Adrenal gland (tissue), 12 donors: ENCODE measurements around the gene CMTM4. TPM values are rescaled to one million over a fixed set of nuclear protein-coding genes. Genes with fewer than 3 reads are reported as not detected.
"Not testable (repeated sequence)": the region's sequence is repeated elsewhere in the genome, so short reads cannot be mapped to it uniquely, and the experiment has no call there.

ENCODE experiments used
- DNase-seq, 7 donors: peaks; one replicate each; pipeline ENCODE4 v3.0.0-alpha.2; 2019 to 2020
- H3K27ac ChIP-seq, 5 donors: fragments of 200-600 bp; sonication (generic) in 4 of 5; 1 replicate in 3 of 5; 2 replicates in 2 of 5; pipeline versions ENCODE4 v1.5.1 to v1.8.0; 2016 to 2020; ENCODE audit warnings: mild to moderate bottlenecking in 1 of 5
- H3K27me3 ChIP-seq: fragments of 200-600 bp; 2 replicates; pipeline ENCODE4 v1.8.0; 2021
- H3K36me3 ChIP-seq, 2 donors: fragments of 200-600 bp; replicated peaks in 1 of 2; 1 replicate in 1 of 2; 2 replicates in 1 of 2; pipeline versions ENCODE4 v1.5.1 to v1.8.0; 2018 to 2022
- H3K4me1 ChIP-seq, 2 donors: fragments of 200-600 bp; replicated peaks in 1 of 2; 1 replicate in 1 of 2; 2 replicates in 1 of 2; pipeline versions ENCODE4 v1.5.1 to v1.8.0; 2018 to 2021
- H3K4me3 ChIP-seq, 4 donors: fragments of 200-600 bp; sonication (generic) in 3 of 4; one replicate each; pipeline ENCODE4 v1.5.1; 2016 to 2018
- H3K9me3 ChIP-seq, 3 donors: fragments of 200-600 bp; sonication (generic) in 1 of 3; replicated peaks in 1 of 3; 1 replicate in 2 of 3; 2 replicates in 1 of 3; pipeline versions ENCODE4 v1.5.1 to v1.8.0; 2016 to 2021
- POLR2A ChIP-seq, 2 donors: fragments of 450-650 bp; IDR thresholded peaks; one replicate each; pipeline ENCODE4 v1.6.1; 2017; ENCODE audit warnings: antibody characterized with exemption in 2 of 2, mild to moderate bottlenecking in 2 of 2, moderate library complexity in 1 of 2
- WGBS, 4 donors: extraction: QIAGEN DNeasy Blood & Tissue Kit in 2 of 4; methylation state at CpG; one replicate each; pipeline versions ENCODE4 v1.1.5 to v1.1.7; 2013 to 2017; 5-methylcytosine and 5-hydroxymethylcytosine counted together
- intact Hi-C, 2 donors: fragments of 100-400 bp; cut with DNase I; formaldehyde crosslinking; loops; one replicate each; pipeline versions ENCODE4 v1.14.1 to v1.15.0; 2022 to 2023
- polyA plus RNA-seq, 3 donors: library from polyadenylated mRNA; stranded (reverse); fragments of 200-250 nt in 2 of 3; fragments of 350-450 nt in 1 of 3; fragmentation: Illumina TruSeq in 1 of 3; extraction: RNeasy Lipid Tissue Mini Kit (QIAGEN cat#74804) in 1 of 3; gene quantifications; one replicate each; pipeline ENCODE4 v1.2.3, GENCODE V29; 2013 to 2014
- small RNA-seq, 2 donors: library from RNA; depleted of rRNA; stranded (forward); fragments of <200 nt; gene quantifications; one replicate each; pipeline ENCODE3, GENCODE V24; 2016
- total RNA-seq, 9 donors: library from RNA; depleted of rRNA in 4 of 9; stranded (reverse); fragments of >200 nt in 4 of 9; fragments of 120-200 nt in 1 of 9; fragmentation: NEBNext Ultra II Directional in 1 of 9; extraction: Animal tissue kit (Norgen Biotek cat#: 25700) in 1 of 9; gene quantifications; one replicate each; pipeline versions ENCODE4 v1.1.0 to v1.2.4, GENCODE V29; 2013 to 2023
- TF ChIP-seq, protein P1 (sequence below), 6 experiments: fragments of 450-650 bp in 4 of 6; fragments of 200-600 bp in 2 of 6; sonication (generic) in 1 of 6; IDR thresholded peaks; 1 replicate in 5 of 6; 2 replicates in 1 of 6; pipeline versions ENCODE4 v1.5.1 to v1.8.0; 2016 to 2021; ENCODE audit warnings: antibody characterized with exemption in 6 of 6, mild to moderate bottlenecking in 2 of 6, moderate library complexity in 1 of 6
- donor health status: healthy with polysubstance abuse.
- donor health status: Bipolar disorder and iron deficiency.
- donor health status: DM: yes; HTN: yes; CAD: no.
- donor health status: DM: no; HTN: no; CAD: no.
- donor health status: DM: no; HTN: no; CAD: no.
- donor health status: DM: yes; HTN: yes; CAD: no.

Gene CMTM4
- total and polyA plus RNA-seq, 12 donors = 9.2 to 35.3 (median 20.0) TPM

DNA sequence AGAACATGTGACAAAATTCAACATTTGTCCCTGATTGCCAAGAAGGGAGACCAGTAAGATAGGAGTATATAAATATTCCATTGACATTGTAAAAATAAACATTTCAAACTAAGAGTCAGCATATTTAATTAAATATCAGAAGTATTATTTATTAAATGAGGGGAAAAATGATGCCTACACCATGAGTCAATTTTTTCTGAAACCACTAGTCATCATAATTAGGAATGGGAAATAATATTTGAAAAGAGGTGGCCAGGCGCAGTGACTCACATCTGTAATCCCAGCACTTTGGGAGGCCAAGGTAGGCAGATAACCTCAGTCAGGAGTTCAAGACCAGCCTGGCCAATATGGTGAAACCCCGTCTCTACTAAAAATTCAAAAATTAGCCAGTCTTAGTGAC, 128.2 kb downstream of the CMTM4 start:
- no peaks in the 10 kb centered on the region for H3K9me3 ChIP-seq
- no peak overlapping the region for H3K4me3 ChIP-seq
- H3K27me3 ChIP-seq = no peaks in the 10 kb centered on the region
- DNase-seq = no peak
- no peak overlapping the region for H3K27ac ChIP-seq
- TF ChIP-seq, protein P1, sequence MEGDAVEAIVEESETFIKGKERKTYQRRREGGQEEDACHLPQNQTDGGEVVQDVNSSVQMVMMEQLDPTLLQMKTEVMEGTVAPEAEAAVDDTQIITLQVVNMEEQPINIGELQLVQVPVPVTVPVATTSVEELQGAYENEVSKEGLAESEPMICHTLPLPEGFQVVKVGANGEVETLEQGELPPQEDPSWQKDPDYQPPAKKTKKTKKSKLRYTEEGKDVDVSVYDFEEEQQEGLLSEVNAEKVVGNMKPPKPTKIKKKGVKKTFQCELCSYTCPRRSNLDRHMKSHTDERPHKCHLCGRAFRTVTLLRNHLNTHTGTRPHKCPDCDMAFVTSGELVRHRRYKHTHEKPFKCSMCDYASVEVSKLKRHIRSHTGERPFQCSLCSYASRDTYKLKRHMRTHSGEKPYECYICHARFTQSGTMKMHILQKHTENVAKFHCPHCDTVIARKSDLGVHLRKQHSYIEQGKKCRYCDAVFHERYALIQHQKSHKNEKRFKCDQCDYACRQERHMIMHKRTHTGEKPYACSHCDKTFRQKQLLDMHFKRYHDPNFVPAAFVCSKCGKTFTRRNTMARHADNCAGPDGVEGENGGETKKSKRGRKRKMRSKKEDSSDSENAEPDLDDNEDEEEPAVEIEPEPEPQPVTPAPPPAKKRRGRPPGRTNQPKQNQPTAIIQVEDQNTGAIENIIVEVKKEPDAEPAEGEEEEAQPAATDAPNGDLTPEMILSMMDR (IDR thresholded peaks at IDR 0.05) = no peak
- TF ChIP-seq POLR2A (IDR thresholded peaks at IDR 0.05) = no peak
- peaks cover 0 to 20% of the 10 kb centered on the region in 2 donors for H3K36me3 ChIP-seq
- intact Hi-C loops = no loop called here
- H3K4me1 ChIP-seq = peaks cover 0 to 12% of the 10 kb centered on the region in 2 donors
- 89 to 96% (median 91%) methylated on average over 2 of the region's 2 CpGs for WGBS, 4 donors

DNA sequence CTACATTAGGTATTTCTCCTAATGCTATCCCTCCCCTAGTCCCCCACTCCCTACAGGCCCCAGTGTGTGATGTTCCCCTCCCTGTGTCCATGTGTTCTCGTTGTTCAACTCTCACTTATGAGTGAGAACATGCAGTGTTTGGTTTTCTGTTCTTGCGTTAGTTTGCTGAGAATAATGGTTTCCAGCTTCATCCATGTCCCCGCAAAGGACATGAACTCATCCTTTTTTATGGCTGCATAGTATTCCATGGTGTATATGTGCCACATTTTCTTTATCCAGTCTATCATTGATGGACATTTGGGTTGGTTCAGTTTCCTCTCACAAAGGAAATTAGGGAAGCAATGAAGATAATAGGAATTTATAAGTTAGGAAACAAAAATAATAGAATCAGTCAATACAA, 129.3 kb downstream of the CMTM4 start:
- H3K9me3 ChIP-seq, H3K4me3 ChIP-seq, H3K27ac ChIP-seq, DNase-seq, H3K27me3 ChIP-seq, intact Hi-C loops: not testable (repeated sequence)
- 93 to 100% (median 95%) methylated on average over 3 of the region's 3 CpGs for WGBS, 4 donors
- H3K36me3 ChIP-seq = peaks cover 0 to 20% of the 10 kb centered on the region in 2 donors
- peaks cover 0 to 12% of the 10 kb centered on the region in 2 donors for H3K4me1 ChIP-seq

DNA sequence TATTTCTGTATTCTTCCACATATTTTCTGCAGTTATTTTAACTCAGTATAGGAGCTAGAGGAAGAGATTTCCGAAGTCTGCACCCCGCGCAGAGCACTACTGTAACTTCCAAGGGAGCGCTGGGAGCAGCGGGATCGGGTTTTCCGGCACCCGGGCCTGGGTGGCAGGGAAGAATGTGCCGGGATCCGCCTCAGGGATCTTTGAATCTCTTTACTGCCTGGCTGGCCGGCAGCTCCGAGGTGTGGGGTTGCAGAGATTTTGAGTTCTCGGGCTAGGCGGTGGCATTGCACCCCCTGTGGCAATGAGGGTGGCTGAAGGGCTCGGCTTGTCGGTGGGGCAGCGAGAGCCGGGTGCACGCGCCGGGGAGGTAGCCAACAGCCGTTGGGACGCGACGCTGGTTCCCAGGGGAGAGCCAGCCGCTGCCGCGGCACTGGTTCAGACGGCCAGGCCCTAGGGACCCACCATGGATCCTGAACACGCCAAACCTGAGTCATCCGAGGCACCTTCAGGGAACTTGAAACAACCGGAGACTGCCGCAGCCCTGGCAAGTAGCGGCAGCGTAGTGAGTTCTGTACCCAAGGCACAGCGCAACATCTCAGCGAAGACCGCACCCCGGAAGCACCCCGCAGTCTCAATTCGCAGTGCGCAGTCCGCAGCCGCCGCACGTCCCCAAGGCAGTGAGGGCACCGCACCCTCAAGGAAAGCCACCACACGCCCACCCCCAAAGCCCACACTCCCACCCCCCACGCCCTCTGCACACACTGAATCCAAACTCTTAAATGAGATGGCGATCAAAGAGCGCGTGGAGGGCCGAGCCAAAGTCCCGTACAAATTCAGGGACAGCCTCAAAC, 130.3 kb downstream of the CMTM4 start, which contains the start of gene CMTM1:
Gene CMTM1, plus strand, starts transcription at position 389 of the 851 bp plus-strand sequence. Its CDS starts 75 bp downstream, at position 464.
- intact Hi-C loops = no loop called here
- peaks cover 0 to 20% of the 10 kb centered on the region in 2 donors for H3K36me3 ChIP-seq
- no peak for TF ChIP-seq POLR2A (IDR thresholded peaks at IDR 0.05)
- TF ChIP-seq, protein P1 (IDR thresholded peaks at IDR 0.05) = no peak
- H3K4me1 ChIP-seq = peaks cover 0 to 12% of the 10 kb centered on the region in 2 donors
- no peak within 1 kb of the TSS for H3K4me3 ChIP-seq
- no peak for DNase-seq
- 94 to 97% (median 96%) methylated on average over 41 to 54 of the region's 54 CpGs for WGBS, 4 donors
- H3K27ac ChIP-seq = no peak within 1 kb of the TSS
- no peaks in the 10 kb centered on the region for H3K27me3 ChIP-seq
- no peaks in the 10 kb centered on the region for H3K9me3 ChIP-seq

Small RNAs within 50 kb of the gene (small RNA-seq; reads per million reads assigned to genes)
- gene CKLF-CMTM1 = 0 reads per million in 2 donors

Other genes with a start within 250 kb of the CMTM4 start
- gene TK2, start 146.6 kb downstream of the CMTM4 start, total RNA-seq = 10 to 100 TPM; 43.0 to 78.9 (median 66.6) TPM
- 10 to 100 TPM; 24.9 to 45.3 (median 29.8) TPM for gene TK2, start 146.6 kb downstream of the CMTM4 start, polyA plus RNA-seq
- gene CKLF, start 144.2 kb downstream of the CMTM4 start, total RNA-seq = 10 to 100 TPM; 19.6 to 67.9 (median 44.3) TPM
- 10 to 100 TPM; 23.6 to 32.8 (median 26.2) TPM for gene CKLF, start 144.2 kb downstream of the CMTM4 start, polyA plus RNA-seq
- 1 to 10 TPM in 7 of 9 donors, under 1 TPM in 2; 0.36 to 9.1 (median 3.1) TPM for gene CMTM1, start 130.3 kb downstream of the CMTM4 start, total RNA-seq
- gene CMTM1, start 130.3 kb downstream of the CMTM4 start, polyA plus RNA-seq = 1 to 10 TPM in 1 of 3 donors, under 1 TPM in 1, not detected in 1; 0.34 to 1.4 TPM
- under 1 TPM in 1 of 9 donors, not detected in 8; 0.55 TPM for gene CMTM2, start 117.3 kb downstream of the CMTM4 start, total RNA-seq
- under 1 TPM in 2 of 3 donors, not detected in 1; 0.17 to 0.80 TPM for gene CMTM2, start 117.3 kb downstream of the CMTM4 start, polyA plus RNA-seq
- 10 to 100 TPM; 12.2 to 31.8 (median 24.0) TPM for gene CMTM3, start 92.0 kb downstream of the CMTM4 start, total RNA-seq
- 10 to 100 TPM in 2 of 3 donors, 1 to 10 TPM in 1; 6.4 to 30.0 (median 25.2) TPM for gene CMTM3, start 92.0 kb downstream of the CMTM4 start, polyA plus RNA-seq
- gene DYNC1LI2, start 54.9 kb upstream of the CMTM4 start, total RNA-seq = 100 to 1,000 TPM in 4 of 9 donors, 10 to 100 TPM in 5; 61.1 to 234 (median 98.2) TPM
- gene DYNC1LI2, start 54.9 kb upstream of the CMTM4 start, polyA plus RNA-seq = 10 to 100 TPM; 39.3 to 92.6 (median 74.3) TPM
- under 1 TPM in 1 of 9 donors, not detected in 8; 0.06 TPM for gene TERB1, start 104.8 kb upstream of the CMTM4 start, total RNA-seq
- not detected for gene TERB1, start 104.8 kb upstream of the CMTM4 start, polyA plus RNA-seq
- 10 to 100 TPM; 30.9 to 94.7 (median 51.2) TPM for gene NAE1, start 134.2 kb upstream of the CMTM4 start, total RNA-seq
- 10 to 100 TPM; 43.7 to 62.8 (median 49.6) TPM for gene NAE1, start 134.2 kb upstream of the CMTM4 start, polyA plus RNA-seq
- not detected for gene CA7, start 147.7 kb upstream of the CMTM4 start, total RNA-seq
- gene CA7, start 147.7 kb upstream of the CMTM4 start, polyA plus RNA-seq = not detected
- 10 to 100 TPM in 8 of 9 donors, 1 to 10 TPM in 1; 3.6 to 27.8 (median 14.0) TPM for gene PDP2, start 183.8 kb upstream of the CMTM4 start, total RNA-seq
- gene PDP2, start 183.8 kb upstream of the CMTM4 start, polyA plus RNA-seq = 10 to 100 TPM in 1 of 3 donors, 1 to 10 TPM in 2; 1.3 to 12.1 (median 2.7) TPM
- under 1 TPM in 1 of 9 donors, not detected in 8; 0.69 TPM for gene CDH16, start 222.1 kb upstream of the CMTM4 start, total RNA-seq
- not detected for gene CDH16, start 222.1 kb upstream of the CMTM4 start, polyA plus RNA-seq
- gene RRAD, start 228.8 kb upstream of the CMTM4 start, total RNA-seq = 10 to 100 TPM in 5 of 9 donors, 1 to 10 TPM in 3, under 1 TPM in 1; 0.22 to 46.1 (median 10.5) TPM
- gene RRAD, start 228.8 kb upstream of the CMTM4 start, polyA plus RNA-seq = 10 to 100 TPM in 2 of 3 donors, under 1 TPM in 1; 0.66 to 52.5 (median 15.6) TPM
- gene CIAO2B, start 237.7 kb upstream of the CMTM4 start, total RNA-seq = 100 to 1,000 TPM in 3 of 9 donors, 10 to 100 TPM in 6; 80.7 to 177 (median 94.7) TPM
- 100 to 1,000 TPM; 137 to 258 (median 141) TPM for gene CIAO2B, start 237.7 kb upstream of the CMTM4 start, polyA plus RNA-seq
- 100 to 1,000 TPM in 1 of 9 donors, 10 to 100 TPM in 8; 25.6 to 133 (median 87.5) TPM for gene CES2, start 238.8 kb upstream of the CMTM4 start, total RNA-seq
- gene CES2, start 238.8 kb upstream of the CMTM4 start, polyA plus RNA-seq = 100 to 1,000 TPM in 1 of 3 donors, 10 to 100 TPM in 2; 28.8 to 119 (median 57.8) TPM